HG03159 (cell line): ENCODE data around the gene PRDM2.

Experiments
- ATAC-seq: cut with Tn5 transposase; IDR thresholded peaks from one replicate; pipeline ENCODE4 v1.9.1; 2021; ENCODE audit warnings: mild to moderate bottlenecking, moderate library complexity; ENCODE audit not compliant: unreplicated experiment

Gene PRDM2

GRCh38 chr1:13832536-13832935, 132.5 kb downstream of the PRDM2 start:
- ATAC-seq: no peak

- no peak for ATAC-seq
Measured at GRCh38 chr1:13836136-13836535, 136.1 kb downstream of the PRDM2 start.

DNA sequence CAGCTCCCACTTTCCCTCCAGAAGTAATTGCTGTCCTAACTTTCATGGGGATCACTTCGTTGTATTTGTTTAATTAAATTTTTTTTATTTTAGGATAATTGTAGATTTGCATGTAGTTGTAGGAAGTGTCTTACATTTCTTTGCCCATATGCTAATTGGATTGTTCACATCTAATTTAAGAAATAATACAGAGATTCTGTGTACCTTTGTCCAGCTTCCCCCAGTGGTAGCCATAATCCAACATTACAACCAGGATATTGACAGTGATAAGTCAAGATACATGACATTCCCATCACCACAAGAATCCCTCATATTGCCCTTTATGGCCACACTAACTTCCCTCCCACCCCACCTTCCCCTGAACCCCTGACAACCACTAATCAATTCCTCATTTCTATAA, 136.6 kb downstream of the PRDM2 start:
- no peak for ATAC-seq

DNA sequence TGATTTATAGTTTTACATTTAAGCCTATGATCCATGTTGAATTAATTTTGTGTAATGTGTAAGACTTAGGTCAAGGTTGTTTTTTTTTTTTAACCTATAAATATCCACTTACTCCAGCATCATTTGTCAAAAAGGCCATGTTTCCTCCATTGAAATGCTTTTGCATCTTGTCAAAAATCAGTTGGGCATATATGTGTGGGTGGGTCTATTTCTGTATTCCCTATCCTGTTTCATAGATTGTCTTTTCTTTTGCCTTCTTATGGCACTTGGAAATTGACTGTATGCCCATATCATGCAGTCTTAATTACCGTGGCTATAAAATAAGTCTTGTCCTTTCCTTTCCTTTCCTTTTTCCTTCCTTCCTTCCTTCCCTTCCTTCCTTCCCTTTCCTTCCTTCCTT, 138.2 kb downstream of the PRDM2 start:
- ATAC-seq: no peak

GRCh38 chr1:13842497-13842896, 142.5 kb downstream of the PRDM2 start:
- ATAC-seq: no peak

DNA sequence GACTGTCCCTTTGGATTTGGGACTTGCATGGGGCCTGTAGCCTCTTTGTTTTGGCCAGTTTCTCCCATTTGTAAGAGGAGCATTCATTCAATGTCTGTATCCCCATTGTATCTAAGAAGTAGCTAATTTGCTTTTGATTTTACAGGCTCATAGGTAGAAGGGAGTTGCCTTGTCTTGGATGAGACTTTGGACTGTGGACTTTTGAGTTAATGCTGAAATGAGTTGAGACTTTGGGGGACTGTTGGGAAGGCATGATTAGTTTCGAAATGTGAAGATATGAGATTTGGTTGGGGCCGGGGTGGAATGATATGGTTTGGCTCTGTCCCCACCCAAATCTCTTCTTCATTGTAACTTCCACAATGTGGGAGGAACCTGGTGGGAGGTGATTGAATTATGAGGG, 151.7 kb downstream of the PRDM2 start:
- ATAC-seq: no peak

DNA sequence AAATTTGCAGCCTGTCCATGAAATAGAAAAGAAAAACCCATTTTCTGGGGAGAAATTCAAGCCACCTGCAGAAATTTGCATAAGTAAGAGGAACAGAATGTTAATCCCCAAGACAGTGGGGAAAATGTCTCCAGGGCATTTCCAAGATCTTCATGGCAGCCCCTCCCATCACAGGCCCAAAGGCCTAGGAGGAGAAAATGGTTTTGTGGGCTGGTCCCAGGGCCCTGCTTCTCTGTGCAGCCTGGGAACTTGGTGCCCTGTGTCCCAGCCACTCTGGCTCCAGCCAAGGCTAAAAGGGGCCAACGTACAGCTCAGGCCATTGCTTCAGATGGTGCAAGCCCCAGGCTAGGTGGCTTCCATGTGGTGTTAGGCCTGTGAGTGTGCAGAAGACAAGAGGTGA, 155.6 kb downstream of the PRDM2 start:
- no peak for ATAC-seq

DNA sequence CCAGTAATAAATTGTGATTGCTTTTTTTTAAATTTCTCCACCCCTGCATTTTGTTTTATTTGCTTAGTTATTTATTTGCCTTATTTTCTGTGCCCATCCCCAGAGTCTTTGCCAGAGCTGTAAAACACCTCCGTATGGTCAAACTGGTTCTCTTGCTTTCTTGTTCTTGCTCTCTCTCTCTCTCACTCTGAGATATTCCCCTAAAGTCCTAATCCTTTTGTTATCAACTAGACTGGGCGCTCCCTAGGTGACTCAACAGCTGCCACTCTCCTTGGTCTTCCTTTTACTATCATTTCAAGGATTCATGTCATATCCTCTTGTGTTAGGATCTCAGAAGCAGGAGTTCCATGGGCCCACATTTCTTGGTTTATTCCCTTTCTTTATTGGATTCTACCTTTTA, 160.0 kb downstream of the PRDM2 start:
- no peak for ATAC-seq

DNA sequence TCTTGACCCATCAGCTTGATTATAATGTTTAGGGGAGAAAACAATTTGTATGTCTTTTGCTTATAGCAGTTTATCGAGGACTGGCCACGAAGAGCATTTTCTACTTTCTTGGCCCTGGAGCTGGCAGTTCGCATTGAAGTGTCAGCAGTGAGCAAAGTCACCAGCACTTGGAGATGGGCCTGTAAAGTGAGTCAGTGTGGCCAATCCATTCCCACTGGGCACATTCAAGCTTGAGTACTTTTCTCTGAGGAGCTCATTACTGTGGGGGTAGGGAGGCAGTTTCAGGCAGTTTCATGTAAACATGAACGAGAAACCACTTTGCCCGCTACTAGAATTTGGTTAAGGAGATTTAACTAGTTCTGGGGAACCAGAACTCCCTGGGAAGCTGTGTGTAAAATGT, 164.8 kb downstream of the PRDM2 start:
- no peak for ATAC-seq

DNA sequence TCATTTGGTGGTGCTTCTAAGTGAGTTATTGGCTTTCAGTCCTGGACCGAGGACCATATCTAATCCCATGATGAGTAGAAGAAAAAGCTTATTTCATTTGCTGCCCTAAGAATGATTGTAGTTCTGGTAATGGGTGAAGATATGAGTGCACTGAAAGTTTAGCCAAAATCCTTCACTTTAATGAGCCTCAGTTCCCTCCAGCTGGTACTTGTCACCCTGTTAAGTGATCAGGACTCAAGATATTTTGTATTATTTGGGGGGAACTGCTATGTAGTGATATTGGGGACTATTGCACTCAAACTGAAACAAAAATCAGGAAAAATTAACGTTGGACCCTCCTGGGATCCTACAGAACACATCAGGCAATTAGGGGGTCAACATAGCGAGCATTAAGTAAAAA, 165.9 kb downstream of the PRDM2 start:
- no peak for ATAC-seq

- ATAC-seq: no peak
Measured at GRCh38 chr1:13867603-13868002, 167.6 kb downstream of the PRDM2 start.

GRCh38 chr1:13869172-13869797, 169.3 kb downstream of the PRDM2 start:
- no peak for ATAC-seq

GRCh38 chr1:13871413-13871812, 171.4 kb downstream of the PRDM2 start:
- ATAC-seq: no peak

GRCh38 chr1:13871886-13872285, 171.9 kb downstream of the PRDM2 start:
- no peak for ATAC-seq

DNA sequence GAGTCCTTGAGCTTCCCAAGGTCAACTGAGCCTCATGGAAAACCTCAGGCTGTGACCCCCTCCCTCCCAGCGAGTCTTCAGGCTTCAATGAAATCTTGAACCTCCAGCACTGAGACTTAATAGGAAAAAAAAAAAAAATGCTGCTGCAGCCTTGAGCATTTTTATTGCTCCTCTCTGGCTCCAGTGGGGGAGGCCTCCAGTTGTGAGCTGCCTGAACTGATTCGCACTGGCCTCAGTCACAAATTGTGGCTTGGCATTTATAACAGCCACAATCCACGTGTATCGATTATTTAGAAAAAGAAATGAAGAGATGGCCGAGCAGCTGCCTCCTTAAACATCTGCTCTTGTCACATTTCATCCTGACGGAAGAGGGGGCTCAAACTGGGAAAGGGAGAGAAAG, 173.0 kb downstream of the PRDM2 start:
- no peak for ATAC-seq
